CD4-positive, alpha-beta T cell treated with Interleukin-4 for 4 hours (primary cell): ENCODE data around the gene KRT2.

ENCODE experiments used
- DNase-seq: peaks from one replicate; pipeline ENCODE4 v3.0.0-alpha.2; 2020

KRT2 gene

DNA sequence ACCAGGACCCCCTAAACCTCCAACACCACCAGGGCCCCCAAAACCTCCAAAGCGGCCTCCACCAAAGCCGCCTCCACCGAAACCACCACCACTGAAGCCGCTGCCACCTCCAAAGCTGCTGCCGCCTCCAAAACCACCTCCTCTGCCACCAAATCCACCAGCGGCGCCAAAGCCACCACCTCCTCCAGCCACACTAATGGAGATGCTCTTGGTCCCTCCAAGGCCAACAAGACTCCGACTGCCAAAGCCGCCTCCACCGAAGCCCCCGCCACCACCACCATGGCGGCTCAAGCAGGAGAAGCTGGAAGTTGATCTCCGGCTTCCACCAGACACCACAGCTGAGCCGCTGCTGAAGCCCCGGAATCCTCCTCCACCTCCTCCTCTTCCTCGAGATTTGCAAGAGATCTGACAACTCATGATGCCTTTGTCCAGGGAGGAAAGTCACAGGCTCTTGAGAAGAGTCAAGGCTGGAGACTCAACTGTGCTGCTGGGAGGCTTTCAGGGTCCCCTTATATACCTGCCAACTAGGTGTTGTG is at the start of gene KRT2:
Gene KRT2 (minus strand): TSS at position 486 of the 536 bp plus-strand sequence. CDS start 69 bp downstream, at position 417.
- no peak for DNase-seq

DNA sequence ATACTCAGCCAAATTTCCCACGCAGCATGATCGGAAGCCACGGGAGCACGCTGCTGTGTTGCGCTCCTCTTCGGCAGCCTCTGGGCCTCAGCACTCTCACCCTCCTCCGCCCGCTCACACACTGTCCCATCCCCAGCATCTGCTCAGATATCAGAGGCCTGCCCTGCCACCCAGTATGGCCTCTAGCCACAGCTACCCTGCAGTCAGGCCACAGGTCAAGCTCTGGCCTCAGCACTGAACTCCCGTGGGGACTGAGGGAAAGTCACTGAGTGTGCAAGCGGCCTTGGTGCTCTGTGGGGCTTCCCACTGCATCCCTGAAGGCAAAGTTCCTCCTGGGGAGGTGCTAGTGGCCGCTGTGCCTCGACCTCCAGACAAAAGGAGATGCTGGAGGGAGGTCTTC is 49.3 kb upstream of the KRT2 start:
- DNase-seq = no peak

DNA sequence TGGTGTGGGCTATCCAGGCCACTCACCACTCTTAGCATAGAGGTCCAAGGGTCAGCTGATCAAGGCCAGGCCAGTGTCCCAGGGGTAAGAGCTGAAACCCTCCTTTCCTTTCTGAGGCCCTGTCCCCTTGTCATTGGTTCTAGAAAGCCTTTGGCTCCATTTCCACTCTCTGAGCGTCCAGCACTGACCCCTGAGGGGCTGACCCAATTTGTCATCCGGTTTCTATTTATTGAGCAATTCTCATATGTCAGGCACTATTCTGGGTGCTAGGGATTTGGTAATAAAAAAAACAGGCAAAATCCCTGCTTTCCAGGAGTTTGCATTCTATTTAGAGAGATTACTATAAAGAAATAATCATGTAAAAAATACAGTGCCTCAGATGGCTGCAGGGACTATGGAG is 47.9 kb upstream of the KRT2 start:
- no peak for DNase-seq

DNA sequence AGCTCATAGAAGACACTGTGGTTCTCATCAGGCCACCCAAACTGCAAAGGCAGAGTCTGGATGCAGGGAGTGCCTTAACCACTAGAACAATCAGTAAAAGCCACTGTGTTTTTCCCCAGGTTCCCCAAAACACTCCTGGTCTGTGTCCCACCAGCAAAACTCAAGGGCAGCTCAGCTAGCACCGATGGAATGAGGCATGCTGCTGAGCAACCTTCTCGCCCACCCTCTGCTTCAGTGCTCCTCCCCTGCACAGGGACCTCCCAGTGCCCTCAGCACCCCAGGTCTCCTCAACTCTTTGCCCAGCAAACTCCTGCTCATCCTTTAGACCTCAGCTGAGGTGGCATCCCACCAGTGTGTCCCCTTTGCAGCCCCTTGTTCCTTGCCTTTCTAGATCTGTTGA is 47.4 kb upstream of the KRT2 start:
- no peak for DNase-seq

DNA sequence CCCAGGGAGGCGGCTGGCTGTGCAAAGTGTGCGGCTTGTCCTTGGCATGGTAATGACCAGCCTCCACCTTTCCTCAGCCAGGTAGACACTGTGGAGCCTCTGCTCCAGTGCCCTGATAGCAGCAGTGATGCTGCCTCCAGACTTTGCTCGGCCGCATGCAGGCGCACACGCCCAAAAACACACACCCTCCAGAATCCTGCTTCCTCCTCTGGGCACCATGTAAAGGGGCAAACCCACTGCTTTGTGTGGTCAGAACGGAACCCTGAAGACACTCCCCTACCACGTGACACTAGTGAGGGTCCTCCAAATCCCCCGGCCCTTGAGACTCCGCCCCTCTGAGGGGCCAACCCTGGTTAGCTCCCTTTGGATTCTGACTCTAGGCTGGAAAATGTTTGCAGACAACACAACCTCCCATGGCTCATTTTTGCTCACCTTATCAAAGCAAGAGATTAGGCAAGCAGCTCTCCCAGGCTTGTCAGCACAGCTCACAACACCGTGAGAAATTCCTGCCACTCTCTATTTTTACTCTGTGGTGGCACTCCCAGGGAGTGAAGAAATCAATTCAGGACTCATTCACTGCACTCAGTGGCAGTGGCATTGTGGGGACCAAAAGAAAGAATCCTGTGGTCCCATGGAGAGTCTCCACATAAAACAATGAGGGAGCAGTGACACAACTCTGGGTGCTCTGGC is 46.8 kb upstream of the KRT2 start:
- no peak for DNase-seq

DNA sequence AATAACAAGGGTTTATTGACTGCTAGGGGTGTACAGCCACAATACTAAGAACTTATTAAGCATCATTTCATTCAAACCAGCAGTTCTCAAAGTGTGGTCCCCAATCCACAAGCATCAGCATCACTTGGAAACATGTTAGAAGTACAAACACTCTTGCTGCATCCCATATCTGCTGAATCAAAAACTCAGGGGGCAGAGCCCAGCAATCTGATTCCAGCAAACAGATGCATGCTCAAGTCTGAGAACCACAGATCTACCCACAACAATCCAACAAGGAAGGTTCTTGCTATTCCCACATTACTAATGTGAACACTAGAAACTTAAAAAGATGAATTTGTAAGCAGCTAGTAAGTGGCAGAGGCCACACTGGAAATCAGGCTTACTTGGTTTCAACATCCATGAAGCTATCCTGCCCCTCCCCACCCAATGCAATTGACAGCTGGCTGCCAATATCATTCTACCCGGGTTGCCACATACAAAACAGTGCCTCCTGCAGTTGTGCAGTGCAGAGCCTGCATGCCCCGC is 45.1 kb upstream of the KRT2 start:
- DNase-seq = no peak

DNA sequence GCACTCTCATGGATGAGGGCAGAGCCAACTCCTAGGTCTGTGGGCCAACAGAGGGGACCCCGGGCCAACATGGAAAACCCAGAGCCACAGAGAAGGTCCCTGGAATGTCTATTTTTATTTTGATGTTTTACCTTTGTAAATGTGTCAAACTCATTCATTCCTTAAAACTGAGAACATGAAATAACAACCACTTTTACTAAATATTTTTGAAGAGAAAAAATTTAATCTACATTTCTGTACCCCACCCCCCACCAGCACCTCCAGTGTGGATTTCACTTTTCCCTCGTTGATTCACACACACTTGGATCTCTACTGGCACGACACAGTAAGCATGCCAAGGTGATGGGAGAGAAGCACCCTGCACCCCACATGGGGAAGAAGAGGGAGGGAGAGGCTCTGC is 44.6 kb upstream of the KRT2 start:
- no peak for DNase-seq

DNA sequence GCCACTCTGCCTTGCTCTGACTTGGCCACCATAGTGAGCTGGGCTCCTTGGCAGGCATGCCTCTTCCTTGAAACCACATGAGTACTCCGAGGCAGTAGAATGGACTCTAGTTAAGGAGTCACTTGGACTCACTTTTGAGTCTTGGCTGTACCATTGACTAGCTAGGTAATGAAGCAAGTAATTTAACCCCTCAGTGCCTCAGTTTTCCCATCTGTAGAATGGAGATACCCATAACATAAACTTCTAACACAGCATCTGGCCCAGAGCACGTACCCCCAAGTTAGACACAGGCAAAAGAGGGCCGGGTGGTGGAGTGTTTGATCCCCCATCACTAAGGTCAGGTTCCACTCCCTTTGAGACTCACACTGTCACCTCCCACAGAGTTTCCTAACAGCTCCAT is 43.0 kb upstream of the KRT2 start:
- DNase-seq = no peak

DNA sequence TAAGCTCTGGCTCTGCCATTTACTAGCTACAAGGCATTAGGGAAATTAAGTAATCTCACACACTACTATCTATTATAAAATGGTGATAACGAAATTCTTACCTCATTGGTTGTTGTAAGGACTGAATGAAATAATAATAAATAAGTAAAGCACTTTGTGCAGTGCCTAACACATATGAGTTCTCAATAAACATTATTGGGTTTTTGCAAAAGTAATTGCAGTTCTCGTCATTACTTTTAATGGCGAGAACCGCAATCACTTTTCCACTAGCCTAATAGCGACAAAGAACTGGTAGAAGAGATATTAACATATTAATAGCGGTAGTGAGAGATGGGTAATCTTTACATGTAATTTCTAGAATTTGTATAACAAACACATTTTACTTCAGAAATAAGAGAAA is 42.1 kb upstream of the KRT2 start:
- no peak for DNase-seq

DNA sequence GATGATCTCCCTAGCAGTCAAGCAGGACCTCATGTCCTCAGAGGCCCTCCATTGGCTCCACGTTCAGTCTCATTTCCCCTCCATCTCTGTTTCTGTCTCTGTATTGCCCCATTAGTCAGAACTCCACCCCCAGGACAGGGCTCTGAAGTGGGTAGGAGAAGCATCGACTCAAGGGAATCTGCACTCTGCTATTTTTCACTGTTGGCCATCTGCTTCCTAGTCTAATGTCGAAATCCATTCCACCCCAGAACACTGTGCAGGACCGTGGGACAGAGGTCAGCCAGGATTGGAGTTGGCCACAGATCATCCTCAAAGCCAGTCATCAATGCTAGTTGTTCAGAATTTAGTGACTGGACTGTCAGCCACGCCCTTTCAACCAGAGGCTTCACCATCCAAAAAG is 41.2 kb upstream of the KRT2 start:
- no peak for DNase-seq

DNA sequence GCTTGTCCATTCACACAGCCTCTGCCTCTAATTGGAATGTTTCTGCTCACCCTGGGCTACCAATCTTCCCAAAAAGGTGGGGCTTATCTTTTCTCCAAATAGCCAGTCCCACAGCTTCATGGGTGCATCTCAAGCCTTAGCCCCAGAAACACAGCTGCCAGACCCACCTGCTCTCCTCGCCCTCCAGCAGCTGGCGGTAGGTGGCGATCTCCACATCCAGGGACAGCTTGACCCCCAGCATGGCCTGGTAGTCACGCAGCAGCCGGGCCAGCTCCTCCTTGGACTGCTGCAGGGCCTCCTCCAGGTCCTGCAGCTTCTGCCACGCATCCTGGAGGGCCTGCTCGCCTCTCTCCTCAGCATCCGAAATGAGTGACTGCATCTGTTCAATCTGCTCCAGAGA is 40.2 kb upstream of the KRT2 start:
- DNase-seq = no peak

DNA sequence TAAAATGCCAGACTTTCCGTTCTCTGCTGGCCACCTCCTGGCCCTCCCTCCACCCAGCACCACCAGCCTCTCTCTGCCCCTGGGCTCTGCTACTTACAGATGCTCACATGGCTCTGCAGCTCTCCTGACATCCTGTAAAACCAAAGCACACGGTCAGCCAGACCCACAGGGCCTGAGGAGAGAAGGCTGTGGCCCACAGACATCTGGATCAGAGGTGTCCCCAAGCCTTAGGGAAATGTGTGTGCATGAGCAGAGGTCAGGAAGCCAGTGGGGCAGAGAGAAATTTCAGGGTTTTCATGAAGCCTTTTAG is 39.8 kb upstream of the KRT2 start:
- DNase-seq = no peak

DNA sequence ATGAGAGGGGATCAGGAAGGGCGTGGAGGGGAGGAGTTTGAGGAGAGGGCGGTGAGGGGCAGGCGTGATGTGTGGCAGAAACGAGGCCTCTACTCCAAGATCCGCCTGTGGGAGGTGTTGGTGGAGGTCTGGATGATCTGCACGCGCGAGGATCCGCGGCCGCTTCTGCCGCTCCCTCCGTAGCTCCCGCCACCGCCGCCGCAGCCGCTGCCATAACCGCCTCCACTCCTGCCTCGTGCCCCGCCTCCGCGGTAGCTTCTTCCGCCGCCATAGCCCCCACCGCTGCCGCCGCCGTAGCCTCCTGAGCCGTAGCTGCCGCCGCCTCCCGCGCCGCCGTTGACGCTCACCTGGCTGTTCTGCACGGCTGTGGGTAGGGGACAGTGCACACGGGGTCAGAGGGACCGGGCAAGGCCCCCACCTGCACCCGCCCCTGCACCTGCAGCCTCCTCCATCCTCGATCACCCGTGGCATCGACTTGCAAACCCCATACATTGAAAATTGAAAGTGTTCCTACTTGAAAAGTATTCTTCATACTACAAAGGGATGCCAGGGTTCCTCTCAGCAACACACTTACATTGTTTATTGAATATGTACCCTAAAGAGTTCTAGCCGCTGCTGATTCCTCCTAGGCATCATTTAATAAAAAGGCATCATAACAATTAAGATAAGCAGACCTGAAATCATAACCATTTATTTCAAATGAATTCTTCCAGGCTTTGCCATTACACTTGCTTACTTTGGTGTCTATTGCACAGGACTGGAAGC is 39.2 kb upstream of the KRT2 start:
- peak; percentile 33 for DNase-seq

DNA sequence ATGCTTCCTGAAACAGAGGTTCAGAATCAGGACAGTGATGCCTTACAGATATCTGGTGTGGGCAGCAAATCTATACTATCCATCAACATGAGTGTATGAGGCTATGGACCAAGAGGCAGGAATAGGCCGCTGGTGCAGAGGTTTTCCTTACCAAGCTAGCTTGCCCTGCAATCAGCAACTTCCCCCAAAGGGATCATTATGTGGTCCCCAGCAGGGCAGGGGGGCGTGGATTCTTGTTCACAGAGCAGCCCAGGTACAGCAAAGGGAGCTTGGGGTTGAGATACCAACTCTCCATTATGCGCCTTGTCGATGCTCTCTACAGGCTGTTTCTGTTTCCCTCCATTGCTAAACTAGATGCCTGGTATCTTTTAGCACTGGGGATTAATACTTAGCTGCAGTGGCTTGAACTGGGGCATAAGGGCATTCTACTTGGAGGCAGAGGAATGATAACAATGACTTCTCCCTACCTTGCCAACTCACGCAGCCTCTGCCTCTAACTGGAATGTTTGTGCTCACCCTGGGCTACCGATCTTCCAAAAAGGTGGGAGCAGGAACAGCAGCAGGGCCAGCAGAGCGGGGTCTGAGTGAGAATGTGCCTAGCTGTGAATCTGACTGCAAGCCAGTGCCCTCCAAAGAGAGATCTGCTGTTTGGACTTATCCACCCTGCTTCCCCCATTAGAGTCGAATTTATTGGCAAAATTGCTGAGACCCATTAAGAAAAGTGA is 38.5 kb upstream of the KRT2 start:
- DNase-seq = no peak

DNA sequence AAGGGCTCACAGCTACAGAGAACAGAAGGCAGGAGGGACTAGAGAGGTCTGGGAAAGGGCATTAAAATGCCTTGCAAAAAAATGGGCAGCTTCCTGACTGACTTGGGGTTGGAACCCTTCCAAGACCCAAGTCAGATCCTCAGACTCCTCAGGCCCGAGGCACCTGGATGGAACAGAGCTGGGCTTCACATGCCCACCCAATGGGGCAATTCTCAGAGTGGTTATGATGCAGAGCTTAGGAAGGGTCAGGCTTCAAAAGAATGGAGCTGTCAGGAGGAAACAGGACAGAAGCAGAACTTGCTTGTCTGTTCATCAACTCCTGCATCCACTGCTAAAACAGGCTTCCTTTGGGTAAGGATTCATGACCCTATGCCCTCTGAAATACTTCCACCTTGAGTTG is 37.9 kb upstream of the KRT2 start:
- no peak for DNase-seq

DNA sequence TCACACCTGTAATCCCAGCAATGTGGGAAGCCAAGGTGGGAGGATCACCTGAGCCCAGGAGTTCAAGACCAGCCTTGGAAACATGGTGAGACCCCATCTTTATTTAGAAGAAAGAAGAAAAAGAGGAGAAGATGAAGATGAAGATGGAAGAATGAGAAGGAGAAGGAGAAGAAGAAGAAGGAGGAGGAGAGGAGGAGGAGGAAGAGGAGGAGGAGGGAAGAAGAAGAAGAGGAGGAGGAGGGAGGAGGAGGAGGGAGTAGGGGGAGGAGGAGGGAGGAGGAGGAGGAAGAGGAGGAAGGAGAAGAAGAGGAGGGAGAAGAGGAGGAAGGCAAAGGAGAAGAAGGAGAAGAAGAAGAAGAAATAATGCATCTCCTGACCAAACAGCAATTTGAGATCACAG is 37.2 kb upstream of the KRT2 start:
- no peak for DNase-seq

DNA sequence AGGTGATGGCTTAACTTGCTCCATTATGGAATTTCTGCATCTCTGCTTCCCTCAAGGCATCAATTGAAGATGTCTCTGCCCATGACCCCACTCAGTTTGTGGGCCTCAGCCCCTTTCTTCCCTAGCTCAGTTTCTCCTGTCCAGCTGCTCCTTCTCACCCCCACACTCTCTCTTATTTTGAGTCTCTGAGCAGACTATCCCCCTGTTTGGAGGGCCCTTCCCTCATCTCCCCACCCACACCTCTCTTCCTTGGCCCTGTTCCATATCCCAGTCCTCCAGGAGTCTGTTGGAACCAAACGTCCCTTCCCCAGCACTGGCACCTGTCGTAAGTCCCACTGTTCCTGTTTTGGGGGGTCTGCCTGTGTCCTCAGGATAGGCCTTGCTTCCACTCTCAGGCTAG is 36.5 kb upstream of the KRT2 start:
- DNase-seq = no peak

DNA sequence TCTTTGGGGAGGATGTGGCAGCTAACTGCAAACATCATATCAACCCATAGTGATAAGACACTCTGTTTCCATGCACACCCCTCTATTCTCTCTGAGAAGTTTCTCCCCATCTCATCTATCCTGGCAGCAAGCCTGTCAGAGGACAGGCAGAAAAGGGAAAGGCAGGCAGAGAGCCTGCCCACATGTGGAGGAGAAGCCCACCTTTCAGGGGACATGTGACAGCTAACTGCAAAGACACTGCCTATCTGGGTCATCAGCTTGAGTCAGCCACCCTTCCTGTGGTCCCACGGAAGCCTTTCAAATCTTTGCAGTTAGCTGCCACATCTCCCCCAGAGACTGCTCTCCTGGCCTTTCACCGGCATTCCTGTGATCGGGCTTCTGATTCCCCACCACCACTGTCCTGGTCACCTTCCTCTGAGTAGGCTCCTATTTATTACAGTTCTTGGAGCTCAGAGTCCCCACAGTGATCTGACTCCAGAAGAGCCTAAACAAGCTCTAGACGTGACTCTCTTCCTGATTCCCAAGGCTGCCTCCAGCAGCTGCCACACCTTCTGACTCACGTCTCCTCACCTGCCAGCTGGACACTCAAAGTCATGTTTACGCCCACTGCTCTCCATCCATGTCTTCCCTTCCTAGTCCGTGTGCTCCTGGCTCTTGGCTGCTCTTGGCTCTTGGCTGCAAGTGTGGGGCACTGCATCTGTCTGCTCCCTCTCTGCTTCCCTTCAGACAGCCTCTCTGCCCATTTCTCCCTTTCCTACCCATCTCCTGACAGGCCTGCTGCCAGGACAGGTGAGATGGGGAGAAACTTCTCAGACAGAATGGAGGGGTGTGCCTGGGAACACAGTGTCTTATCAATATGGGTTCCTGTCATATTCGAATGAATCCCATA is 35.7 kb upstream of the KRT2 start:
- no peak for DNase-seq

DNA sequence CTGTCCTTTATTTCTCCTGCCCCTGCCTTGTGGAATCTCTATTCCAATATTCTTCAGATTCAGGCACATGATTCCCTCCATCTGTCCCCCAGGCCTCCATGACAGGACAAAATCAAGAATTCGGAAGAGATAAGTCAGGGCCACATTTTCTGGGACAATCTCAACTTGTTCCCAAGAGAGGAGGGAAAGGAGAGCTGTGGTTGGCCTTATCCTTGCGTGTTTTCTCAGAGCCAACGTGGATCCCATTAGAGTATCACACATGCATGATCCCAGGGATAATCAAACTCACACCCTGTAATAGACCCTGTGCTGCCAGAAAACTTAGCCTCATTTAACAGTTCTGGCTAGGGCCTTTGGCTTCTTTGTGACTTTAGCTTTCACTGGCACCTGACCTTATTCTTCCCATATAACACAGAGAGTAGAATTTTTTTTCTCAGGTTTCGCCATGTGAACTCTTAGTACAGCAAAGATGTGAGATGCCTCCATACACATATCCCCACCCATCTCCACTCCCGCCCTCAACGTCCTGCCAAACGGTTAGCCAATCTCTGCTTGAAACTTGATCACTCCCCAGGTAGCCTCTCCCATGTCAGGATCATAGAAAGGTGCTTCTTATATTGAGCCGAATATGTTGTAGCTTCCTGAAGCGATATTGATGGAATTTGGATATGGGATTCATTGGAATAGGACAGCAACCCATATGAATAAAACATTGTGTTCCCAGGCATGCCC is 34.9 kb upstream of the KRT2 start:
- DNase-seq = no peak

DNA sequence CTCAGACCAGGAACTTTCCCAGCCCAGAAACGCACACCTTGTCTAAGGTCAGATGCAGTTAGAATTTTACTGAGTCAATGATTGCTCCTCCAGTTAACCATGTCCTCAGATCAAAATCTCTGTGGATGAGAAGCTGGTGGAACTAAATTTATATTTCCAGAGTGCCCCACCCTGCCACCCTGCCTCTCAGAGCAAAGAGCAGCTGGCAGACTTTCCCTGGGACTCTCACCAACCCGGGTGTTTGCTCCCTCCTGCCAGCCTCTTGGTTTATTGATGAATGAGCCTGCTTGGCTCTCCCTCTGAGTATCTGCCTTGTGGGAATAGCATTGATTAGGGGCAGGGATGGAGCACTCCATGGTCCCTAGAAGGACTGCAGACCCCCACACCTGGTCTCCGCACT is 34.1 kb upstream of the KRT2 start:
- no peak for DNase-seq

DNA sequence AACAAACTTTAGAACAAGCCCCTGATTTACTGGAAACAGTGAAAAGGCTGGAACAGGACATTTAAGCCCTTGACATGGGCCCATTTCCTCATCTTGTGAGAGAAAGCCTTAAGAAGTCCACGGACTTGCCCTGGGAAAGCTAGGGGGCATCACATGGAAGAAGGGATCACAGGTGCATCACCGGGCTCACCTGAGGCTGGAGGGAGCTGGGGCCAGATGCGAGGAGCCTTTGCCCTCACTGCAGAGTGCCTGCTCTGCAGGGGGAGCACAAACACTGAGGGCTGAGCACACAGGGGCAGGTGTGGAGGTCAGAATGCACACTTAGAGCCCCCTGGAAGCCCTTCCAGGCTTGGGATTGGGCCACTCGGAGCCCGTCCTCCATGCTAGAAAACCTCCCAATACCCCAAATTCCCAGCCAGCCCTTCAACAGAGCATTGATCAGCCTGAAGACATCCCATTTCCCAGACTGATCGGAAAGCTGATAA is 33.4 kb upstream of the KRT2 start:
- no peak for DNase-seq

DNA sequence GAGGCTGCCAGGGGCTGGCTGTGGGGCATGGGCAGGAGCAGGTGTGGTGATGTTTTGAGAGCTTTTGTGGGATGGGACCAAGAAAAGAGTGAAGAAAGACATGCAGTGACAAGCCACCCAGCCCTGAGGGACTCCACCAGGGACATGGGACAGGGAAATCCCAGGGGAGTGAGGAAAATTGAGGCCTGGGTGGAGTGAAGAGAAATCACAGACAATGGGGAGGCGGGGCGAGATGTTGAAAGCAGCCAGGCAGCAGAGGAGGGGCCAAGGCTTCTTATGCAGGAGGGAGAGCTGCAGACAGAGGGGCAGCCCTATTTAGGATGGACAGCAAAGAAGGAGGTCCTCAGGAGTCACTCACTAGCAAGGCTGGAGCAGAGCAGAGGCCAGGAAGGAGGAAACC is 32.4 kb upstream of the KRT2 start:
- no peak for DNase-seq
